HepG2 (cell line): ENCODE data around the gene DSG2.

Experiments
- ATF3 ChIP-seq: sonication (generic); formaldehyde crosslinking; IDR thresholded peaks from 2 replicates; pipeline ENCODE4 v1.4.0; 2020; ENCODE audit warnings: missing genetic modification reagents
- BORCS8-MEF2B ChIP-seq: sonication (generic); formaldehyde crosslinking; IDR thresholded peaks from 2 replicates; pipeline ENCODE4 v1.8.0; 2022; ENCODE audit warnings: mild to moderate bottlenecking, missing genetic modification reagents
- CTCF ChIP-seq: sonication (generic); formaldehyde crosslinking; IDR thresholded peaks from 2 replicates; pipeline ENCODE4 v1.5.0; 2020; ENCODE audit warnings: mild to moderate bottlenecking, missing genetic modification reagents, moderate library complexity
- RFX1 ChIP-seq: fragments of 450-650 bp; IDR thresholded peaks from 2 replicates; pipeline ENCODE4 v1.6.1; 2017
- SKIL ChIP-seq: sonication (generic); formaldehyde crosslinking; IDR thresholded peaks from 2 replicates; pipeline ENCODE4 v1.8.0; 2022; ENCODE audit warnings: missing genetic modification reagents, mild to moderate bottlenecking, moderate library complexity, borderline replicate concordance
- ZBTB3 ChIP-seq: sonication (generic); formaldehyde crosslinking; IDR thresholded peaks from 2 replicates; pipeline ENCODE4 v1.4.0; 2020; ENCODE audit warnings: low read depth, mild to moderate bottlenecking, moderate library complexity, missing genetic modification reagents, borderline replicate concordance
- ZNF639 ChIP-seq: conservative IDR thresholded peaks from 2 replicates; pipeline ENCODE4 v1.6.1; 2018; ENCODE audit warnings: missing genetic modification reagents
- ZNF660 ChIP-seq: sonication (generic); formaldehyde crosslinking; IDR thresholded peaks from 2 replicates; pipeline ENCODE4 v1.5.1; 2020; ENCODE audit warnings: mild to moderate bottlenecking, low read depth, missing genetic modification reagents, borderline replicate concordance

DNA sequence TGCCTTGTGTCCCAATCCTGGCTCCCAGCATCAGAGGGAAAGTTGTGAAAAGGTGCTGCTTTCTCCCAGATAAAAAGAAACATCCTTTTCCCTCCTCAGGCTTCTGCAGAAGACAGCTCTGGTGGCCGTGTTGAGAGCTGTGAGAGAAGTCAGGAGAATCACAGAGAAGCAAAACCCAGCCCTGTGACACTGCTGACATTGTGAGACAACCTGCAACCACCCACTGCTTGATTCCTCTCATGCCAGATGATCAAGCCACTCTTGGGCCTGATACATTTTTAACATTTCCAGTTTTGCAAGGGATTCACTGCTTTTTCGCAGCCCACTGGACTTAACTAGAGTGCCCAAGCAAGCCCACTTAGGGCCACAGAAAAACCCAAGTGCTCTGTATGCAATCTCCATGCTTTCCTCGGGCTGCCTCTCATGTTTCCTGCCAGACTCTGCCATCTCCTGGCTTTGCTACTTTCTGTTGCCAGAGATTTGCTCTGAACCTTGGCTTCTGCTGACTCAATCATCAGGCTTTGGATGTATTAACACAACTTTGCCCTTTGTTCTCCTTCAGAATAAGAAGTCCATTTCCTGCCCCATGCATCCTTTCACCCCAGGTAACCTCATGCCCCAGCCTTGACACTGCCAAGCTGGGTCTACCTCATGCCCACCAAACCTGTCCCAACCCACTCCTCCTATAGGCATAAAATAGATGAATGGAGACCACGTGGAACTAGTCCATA, 68.8 kb downstream of the DSG2 start:
- no peak for TF ChIP-seq ZNF639
- no peak for TF ChIP-seq BORCS8-MEF2B (CRISPR knock-in tag)
- TF ChIP-seq CTCF (CRISPR knock-in tag): peak; percentile 32
- 0 out of 2 replicates have a peak, but pooled peaks have one; percentile 49 for TF ChIP-seq ATF3 (CRISPR knock-in tag)
- TF ChIP-seq ZBTB3 (CRISPR knock-in tag): no peak
- no peak for TF ChIP-seq SKIL (CRISPR knock-in tag)
- TF ChIP-seq ZNF660: no peak
- no peak for TF ChIP-seq RFX1
